Activated CD4-positive, alpha-beta T cell treated with anti-CD3 and anti-CD28 coated beads, Interleukin-2, Interleukin-4, amounts not matched to agents 100 ng/mL and 50 ng/mL, durations not matched to agents 16 hours and 8 hours (primary cell): ENCODE results near the gene C2orf72.
"Not testable (repeated sequence)": the region's sequence is repeated elsewhere in the genome, so short reads cannot be mapped to it uniquely, and the experiment has no call there.

Experiments
- DNase-seq: peaks from one replicate; pipeline ENCODE4 v3.0.0-alpha.2; 2020; ENCODE audit warnings: low spot score

C2orf72 gene

DNA sequence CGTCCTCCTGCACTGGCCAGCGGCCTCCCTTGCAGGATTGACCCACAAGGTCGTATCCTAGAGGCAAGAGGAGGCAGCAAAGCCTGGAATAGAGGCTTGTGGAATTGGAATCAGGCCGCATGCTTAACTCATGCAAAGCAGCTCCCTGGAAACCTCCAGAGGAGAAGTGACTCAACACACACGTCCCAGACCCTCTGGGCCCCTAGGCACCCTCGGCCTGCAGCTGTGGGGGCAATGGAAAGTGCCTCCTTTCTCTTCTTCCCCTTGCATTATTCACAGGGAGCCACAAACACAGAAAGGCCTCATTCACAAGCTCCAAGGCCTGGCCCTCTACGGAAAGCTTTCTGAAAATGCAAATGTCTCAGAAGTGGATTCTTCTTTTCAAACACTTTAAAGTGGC is 21.8 kb upstream of the C2orf72 start:
- DNase-seq: no peak

- DNase-seq: no peak
Measured at GRCh38 chr2:231015926-231016325, 21.4 kb upstream of the C2orf72 start.

DNA sequence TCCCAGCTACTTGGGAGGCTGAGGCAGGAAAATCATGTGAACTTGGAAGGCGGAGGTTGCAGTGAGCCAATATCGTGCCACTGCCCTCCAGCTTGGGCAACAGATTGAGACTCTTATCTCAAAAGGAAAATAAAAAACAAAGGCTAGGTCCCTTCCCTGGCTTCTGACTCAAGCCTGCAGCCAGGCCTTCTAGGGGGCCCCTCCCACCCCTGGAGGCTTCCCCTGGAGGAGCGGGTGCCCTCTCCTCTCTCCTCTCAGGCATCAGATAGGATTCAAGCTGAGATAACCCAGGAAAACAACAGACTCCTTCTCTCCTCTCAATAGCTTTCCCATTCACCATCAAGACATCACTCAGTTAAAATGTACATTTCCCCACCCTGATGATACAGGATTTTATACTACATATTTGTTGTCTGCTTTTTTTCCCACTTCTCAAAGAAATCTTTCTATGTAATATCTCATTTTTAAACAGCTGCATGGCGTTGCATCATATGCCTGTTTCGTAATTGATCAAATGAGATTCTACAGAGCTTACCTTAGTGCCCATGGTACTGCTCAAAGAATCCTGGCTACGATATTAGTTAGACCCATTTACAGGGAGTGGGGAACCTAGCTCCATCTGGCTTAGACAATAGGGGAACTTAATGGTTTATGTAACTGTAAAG is 20.6 kb upstream of the C2orf72 start:
- no peak for DNase-seq

DNA sequence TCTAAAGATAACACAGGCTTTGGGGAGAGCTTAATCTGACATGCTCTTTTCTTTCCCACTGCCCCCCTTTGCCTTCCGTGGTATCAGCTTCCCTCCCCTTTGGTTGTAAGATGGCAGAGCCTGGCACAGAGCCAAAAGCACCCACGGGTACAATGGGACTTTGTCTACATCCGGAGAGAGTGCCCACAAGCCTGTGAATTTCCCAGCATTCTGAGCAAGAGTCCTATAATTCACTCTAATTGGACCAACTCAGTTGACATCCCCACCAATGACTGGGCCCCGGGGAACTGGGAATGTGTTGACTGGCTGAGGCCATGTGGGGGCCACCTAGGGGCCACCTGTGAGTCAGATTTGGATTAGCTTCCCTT is 20.1 kb upstream of the C2orf72 start:
- no peak for DNase-seq

GRCh38 chr2:231018184-231018583 is 19.1 kb upstream of the C2orf72 start:
- no peak for DNase-seq

DNA sequence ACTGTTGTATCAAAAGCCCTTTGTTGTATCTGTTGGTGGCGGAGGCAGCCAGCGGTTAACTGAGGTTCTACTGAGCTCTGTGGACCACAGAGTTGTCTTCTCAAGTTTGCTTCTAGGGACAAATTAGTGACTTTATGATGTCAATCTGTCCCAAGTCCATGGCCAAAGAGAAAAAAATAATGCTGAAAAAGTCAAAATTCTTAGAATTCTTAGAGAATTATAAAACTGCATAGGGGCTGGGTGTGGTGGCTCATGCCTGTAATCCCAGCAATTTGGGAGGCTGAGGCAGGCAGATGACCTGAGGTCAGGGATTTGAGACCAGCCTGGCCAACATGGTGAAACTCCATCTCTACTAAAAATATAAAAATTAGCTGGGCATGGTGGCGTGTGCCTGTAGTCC is 12.3 kb upstream of the C2orf72 start:
- not testable (repeated sequence) for DNase-seq

DNA sequence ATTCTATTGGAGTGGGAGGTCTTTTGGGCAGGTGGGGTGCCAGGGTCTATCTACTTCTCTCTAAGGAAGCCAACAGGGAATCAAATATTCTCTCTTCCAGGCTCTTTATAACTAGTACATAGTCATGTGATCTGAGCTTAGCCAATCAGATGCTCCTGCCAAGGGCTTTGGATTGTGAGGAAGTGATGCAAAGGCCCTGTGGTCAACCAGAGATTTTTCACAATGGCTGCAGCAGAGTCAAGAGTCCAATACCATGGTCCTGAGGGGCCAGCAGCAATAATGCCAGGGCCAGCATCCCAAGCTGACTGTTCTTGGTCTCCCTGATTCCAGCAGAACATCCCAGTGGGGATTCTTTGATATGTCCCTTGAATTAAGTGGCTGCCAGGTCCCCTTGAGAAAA is 8.4 kb upstream of the C2orf72 start:
- no peak for DNase-seq

- no peak for DNase-seq
Measured at GRCh38 chr2:231029563-231029962, 7.8 kb upstream of the C2orf72 start.

GRCh38 chr2:231030725-231031124 is 6.6 kb upstream of the C2orf72 start:
- no peak for DNase-seq

DNA sequence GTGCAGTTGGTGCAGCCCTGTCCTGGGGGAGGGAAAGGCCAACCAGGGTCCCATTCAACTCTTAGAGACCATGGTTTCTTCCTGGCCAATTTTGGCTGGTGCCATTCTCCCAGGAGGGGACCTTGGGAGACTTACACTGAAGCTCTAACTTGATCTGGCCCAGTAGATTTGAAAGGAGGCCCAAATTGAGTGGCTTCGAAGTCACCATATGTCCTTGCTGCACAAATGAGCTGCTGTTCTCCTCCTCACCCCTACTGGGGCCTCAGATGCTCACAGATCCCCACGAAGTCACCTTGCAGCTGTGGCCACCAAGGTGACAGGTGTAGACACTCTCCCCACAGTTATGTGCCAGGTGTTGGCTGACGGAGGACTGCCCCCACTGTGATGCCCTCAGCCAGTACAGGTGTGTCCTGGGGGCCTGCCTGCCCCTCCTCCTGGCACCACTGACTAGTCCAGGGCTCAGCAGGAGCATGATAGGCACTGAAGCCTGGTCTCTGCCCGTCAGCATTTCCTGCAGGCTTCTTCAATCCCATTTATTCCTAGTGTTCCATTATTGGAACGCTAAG is 4.7 kb upstream of the C2orf72 start:
- DNase-seq: no peak

DNA sequence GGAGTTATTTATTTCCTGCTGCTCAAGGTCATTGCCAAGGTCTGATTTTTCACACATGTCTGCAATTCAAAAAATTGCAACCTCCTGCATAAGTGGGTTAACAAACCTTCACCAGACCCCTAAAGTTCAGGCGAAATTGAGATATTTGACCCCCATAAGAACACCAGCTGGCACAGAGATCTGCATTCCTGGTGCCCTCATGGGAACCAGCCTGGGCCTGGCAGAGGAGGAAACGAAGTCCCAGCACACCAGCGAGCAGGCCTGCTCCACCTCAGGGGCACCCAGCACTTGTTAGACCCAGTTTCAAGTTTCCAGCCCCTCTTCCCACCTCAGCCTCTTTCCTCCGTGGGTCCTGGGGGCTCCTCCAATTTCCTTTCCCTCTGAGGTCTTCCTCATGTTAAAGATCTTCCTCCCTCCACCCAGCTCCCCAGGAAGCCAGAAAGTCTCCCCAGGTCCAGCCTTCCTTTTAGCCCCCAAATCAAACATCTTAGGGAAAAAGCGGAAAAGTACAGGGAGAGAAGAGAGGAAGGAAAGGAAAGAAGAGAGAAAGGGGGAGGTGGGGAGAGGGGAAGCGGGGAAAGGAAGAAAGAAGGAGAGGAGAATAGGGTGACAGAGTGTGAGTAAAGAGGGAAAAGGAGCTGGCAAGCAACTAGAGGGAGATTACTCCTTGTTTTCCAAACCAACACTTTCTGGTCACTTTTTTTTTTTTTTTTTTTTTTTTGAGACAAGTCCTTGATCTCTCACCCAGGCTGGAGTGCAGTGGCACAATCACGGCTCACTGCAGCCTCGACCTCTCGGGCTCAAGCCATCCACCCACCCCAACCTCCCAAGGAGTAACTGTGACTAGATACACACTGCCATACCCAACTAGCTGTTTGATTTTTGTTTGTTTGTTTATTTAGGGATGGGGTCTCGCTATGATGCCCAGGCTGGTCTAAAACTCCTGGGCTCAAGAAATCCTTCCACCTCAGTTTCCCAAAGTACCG is 3.9 kb upstream of the C2orf72 start:
- no peak for DNase-seq

- DNase-seq: no peak
Measured at GRCh38 chr2:231034291-231034882, 2.9 kb upstream of the C2orf72 start.

- no peak for DNase-seq
Measured at GRCh38 chr2:231036131-231036530, 1.2 kb upstream of the C2orf72 start.

DNA sequence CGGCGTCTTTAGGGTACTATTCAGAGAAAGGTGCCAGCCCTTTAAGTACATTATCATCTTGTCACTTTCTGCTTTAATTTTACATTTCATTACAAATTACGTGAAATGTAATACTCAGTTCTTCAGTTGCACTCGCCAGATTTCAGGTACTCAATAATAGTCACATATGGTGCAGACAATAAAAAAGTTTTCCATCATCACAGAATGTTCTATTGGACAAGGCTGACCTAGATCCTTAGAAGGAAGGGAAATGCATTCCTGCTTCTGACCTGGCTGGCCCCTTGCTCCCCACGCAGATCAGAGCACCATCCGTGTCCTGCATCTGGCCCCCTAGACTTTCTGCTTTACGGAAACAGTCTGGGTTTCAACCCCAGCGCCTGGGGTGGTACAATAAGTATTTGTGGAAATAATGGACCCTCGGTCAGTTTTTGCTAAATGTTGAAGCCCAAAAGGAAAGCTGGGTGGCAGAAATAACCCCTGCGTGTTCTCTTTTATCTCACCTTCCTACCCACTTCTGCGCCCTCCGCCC is 681 bp upstream of the C2orf72 start:
- no peak for DNase-seq

DNA sequence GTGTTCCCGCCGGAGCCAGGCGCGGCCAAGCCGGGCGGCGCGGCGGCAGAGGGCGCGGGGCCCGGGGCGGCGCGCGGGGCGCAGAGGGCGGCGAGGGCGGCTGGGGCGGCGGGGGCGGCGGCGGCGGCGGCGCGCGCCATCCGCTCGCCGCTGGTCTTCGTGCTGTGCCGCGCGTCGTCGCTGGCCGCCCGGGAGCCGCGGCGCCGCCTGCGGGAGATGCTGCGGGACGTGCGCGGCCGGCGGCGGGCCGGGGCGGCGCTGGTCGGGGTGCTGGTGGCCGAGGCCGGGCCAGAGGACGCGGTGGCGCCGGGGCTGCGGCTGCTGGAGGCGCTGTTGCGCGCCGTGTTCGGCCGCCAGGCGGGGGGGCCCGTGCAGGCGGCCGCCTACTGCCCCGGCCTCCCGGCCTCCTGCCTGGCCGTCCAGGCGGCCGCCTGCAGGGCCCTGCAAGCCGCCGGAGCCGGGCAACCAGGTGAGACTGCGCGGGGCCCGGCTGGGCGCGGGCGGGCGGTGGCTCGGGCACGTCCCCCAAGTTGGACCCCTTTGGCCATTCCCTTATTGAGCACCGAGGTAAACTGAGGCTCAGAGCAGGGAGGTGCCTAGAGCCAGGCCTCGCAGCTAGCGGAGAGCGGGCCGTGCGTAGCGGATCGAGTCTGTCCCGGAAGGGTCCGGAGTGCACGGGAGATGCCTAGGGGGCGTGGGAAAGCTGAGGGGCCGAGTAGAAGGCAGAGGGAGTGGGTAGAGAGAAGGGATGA is 584 bp downstream of the C2orf72 start:
- no peak for DNase-seq

DNA sequence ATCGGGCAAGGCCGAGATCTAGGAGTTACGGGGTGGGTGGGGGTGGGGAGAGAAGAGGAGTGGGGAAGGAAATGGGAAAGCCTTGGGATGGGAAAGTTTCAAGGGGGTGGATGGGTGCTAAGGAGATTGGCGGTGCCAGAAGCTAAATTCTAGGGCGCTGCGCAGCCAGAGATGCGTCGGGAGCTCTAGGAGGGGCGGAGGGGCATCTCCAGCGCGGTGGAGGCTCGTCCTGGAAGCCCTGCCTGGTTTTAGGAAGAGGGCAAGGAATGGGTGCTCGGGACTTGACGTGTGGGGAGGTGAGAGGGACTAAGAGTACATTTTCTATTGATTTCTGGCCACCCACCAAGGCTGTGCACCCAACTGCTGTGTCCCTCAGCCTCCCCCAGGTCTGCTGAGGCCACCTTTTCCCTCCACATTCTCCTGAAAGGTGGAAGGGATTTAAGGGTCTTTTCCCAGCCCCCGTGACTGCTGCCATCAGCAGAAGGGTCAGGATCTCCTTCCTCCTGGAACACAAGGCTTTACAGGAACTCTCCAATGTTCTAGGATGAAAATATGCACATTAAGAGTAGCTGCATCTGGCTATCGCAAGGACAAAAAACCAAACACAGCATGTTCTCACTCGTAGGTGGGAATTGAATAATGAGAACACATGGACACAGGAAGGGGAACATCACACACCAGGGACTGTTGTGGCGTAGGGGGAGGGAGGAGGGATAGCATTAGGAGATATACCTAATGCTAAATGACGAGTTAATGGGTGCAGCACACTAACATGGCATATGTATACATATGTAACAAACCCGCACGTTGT is 1.4 kb downstream of the C2orf72 start:
- no peak for DNase-seq

DNA sequence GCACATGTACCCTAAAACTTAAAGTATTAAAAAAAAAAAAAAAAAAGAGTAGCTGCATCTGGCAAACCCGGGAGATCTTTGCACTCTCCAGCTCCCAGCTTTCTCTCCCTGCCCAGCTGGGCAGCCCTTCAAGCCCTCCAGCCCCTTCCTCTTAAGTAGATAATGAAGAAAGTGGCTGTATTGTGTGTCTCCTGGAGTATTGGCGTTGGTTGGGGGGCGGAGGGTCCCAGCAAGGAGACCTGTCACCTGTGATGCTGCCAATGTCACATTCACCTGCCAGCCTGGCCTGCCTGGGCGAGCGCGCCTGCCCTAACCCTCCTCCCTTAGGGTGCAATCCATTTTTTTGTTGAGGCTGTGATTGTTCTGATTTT is 2.0 kb downstream of the C2orf72 start:
- no peak for DNase-seq

GRCh38 chr2:231039821-231040364 is 2.6 kb downstream of the C2orf72 start:
- DNase-seq: no peak

DNA sequence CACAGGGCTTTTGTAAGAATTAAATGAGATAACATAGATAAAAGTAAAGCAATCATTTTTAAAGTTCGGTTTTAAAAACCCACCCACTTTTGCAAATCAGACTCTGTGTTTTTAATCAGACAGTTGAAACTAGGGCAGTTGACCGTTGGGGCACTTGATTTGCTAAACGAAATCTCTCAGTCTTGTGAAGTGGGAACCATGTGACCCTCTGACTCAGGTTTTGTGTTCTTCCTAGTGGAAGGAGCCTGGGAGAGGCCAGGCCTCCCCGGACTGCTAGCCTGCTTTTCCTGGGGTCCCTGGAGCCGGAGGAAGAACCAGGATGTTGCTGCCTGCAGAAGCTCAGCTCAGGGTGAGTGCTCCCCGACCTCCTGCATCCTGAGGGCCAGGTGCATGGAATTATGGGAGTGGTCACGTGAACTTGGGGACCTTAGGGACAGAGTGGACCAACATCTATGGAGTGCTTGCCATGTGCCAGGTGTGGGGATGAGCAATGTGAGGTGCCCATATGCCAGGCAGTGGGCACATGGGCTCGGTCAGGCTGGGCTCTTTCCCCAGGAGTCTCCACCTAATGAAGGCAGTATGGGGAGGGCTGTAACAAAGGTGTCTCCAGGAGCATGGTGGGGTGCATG is 3.9 kb downstream of the C2orf72 start:
- no peak for DNase-seq

GRCh38 chr2:231043796-231044195 is 6.5 kb downstream of the C2orf72 start:
- no peak for DNase-seq
